Stimulated activated naive CD4-positive, alpha-beta T cell treated with Interleukin-2 at 50 U/mL for 16 hours (primary cell): ENCODE results near the gene HYOU1.
"Not testable (repeated sequence)": the region's sequence is repeated elsewhere in the genome, so short reads cannot be mapped to it uniquely, and the experiment has no call there.

Experiments used
- DNase-seq: peaks from one replicate; lab custom pipeline; 2025; lab: John Stamatoyannopoulos, UW

The HYOU1 gene

GRCh38 chr11:119019996-119020395 is 37.0 kb downstream of the HYOU1 start:
- no peak for DNase-seq

- peak; percentile 97 for DNase-seq
Observed at GRCh38 chr11:119018074-119018938, 38.7 kb downstream of the HYOU1 start, which contains the start of the genes RPS25 and TRAPPC4. Gene RPS25 (minus strand): TSS chr11:119018343. CDS start chr11:119018284, 59 bp downstream. Gene TRAPPC4 (plus strand): TSS chr11:119018766. CDS start chr11:119018796, 30 bp downstream.

GRCh38 chr11:119017377-119017776 is 39.6 kb downstream of the HYOU1 start:
- DNase-seq = not testable (repeated sequence)

GRCh38 chr11:119016216-119017009 is 40.6 kb downstream of the HYOU1 start:
- DNase-seq = no peak

- no peak for DNase-seq
Observed at GRCh38 chr11:119015054-119015611, 41.9 kb downstream of the HYOU1 start.

- no peak for DNase-seq
Observed at GRCh38 chr11:119014209-119014924, 42.6 kb downstream of the HYOU1 start.

- no peak for DNase-seq
Observed at GRCh38 chr11:119012629-119013170, 44.3 kb downstream of the HYOU1 start.

GRCh38 chr11:119011476-119012053 is 45.4 kb downstream of the HYOU1 start:
- DNase-seq = no peak

- DNase-seq = no peak
Observed at GRCh38 chr11:119006656-119007055, 50.3 kb downstream of the HYOU1 start.

- no peak for DNase-seq
Observed at GRCh38 chr11:119000906-119001305, 56.1 kb downstream of the HYOU1 start.

- DNase-seq = no peak
Observed at GRCh38 chr11:118998822-118999221, 58.2 kb downstream of the HYOU1 start.

GRCh38 chr11:118998388-118998717 is 58.7 kb downstream of the HYOU1 start:
- peak; percentile 9 for DNase-seq

GRCh38 chr11:118997627-118998387 is 59.2 kb downstream of the HYOU1 start, which contains the start of gene CENATAC:
Gene CENATAC (plus strand): TSS chr11:118998138. CDS start chr11:118998198, 60 bp downstream.
- DNase-seq = peak; percentile 94

- DNase-seq = peak; percentile 31
Observed at GRCh38 chr11:118996926-118997626, 59.9 kb downstream of the HYOU1 start.
